GM18517 (cell line): Measurements from ENCODE around the gene RAB36.

Experiments used
- ATAC-seq: cut with Tn5 transposase; IDR thresholded peaks from one replicate; pipeline ENCODE4 v1.9.1; 2021; ENCODE audit warnings: mild to moderate bottlenecking, moderate library complexity; ENCODE audit not compliant: unreplicated experiment

RAB36 gene

DNA sequence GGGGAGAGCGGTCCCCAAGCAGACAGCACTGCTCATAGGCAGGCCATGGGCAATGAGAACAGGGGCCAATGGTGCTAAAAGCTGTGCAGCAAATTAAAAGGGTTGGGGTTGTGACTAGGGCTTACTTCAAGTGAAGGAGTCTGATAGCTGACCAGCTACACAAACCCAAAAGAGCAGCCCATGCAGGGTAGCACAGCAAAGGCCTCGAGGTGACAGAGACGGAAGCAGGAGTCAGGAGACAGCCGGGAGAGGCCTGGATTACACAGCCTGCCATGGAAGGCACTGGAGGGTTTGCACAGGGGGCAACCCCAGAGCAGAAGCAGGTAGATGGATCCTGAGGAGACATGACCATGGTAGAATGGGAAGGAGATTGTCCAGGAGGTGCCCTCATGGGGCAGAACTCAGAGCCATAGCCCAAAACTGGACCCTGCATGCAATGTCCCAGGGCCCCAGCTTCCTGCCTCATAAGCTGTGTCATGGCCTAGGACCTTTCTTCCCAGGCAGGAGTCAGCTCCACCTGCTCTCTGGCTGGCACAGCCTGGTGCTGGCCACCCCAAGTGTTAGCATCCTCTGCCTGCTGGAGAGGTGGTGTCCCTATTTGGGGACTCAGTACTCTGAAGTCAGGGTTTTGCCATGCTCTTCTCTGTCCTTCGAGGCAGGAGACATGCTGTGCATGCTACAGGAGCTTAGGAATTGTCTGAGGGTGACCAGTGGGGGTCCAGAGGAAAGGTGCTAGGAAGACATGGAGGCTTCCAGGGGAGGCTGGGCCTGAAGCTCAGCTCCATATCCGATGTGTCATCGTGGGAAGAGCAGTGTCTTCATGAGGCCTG is 36.8 kb upstream of the RAB36 start:
- no peak for ATAC-seq

DNA sequence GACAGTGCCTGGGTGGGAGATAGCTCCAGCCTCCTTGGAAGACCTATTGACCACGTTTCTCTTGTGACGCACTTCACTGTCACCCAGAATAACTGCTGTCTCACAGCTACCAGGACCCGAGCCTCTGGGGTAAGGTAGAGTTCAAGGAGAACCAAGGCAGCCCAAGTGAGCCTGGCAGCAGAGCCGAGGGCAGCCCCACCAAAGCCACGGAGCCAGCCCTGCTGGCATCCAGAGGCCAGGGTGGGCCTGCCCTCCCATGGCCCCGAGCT is 36.3 kb upstream of the RAB36 start:
- no peak for ATAC-seq

DNA sequence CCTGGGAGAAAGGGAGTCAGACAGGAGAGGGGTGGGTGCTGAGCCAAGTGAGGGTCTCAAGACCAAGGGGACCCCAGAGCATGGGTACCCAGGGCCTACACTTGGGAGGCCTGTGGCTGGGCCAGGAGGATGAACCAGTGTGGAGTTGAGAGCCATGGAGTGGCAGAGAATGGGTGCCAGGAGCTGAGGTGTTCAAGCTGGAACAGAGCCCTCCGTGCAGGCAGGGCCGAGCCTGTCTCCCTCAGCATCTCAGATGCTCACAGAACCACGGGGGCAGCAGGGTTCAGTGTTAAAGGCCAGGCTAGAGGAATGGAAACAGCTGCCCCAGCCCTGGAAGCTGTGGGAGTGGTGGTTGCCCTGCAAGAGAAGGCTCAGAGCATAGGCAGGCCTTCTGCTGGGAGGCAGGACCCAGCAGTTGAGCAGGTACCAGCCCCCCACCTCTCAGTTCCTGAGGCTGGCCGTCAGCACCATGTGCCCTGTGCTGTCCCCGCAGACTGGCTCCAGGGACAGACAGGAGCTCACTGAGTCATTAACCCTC is 35.8 kb upstream of the RAB36 start:
- no peak for ATAC-seq

DNA sequence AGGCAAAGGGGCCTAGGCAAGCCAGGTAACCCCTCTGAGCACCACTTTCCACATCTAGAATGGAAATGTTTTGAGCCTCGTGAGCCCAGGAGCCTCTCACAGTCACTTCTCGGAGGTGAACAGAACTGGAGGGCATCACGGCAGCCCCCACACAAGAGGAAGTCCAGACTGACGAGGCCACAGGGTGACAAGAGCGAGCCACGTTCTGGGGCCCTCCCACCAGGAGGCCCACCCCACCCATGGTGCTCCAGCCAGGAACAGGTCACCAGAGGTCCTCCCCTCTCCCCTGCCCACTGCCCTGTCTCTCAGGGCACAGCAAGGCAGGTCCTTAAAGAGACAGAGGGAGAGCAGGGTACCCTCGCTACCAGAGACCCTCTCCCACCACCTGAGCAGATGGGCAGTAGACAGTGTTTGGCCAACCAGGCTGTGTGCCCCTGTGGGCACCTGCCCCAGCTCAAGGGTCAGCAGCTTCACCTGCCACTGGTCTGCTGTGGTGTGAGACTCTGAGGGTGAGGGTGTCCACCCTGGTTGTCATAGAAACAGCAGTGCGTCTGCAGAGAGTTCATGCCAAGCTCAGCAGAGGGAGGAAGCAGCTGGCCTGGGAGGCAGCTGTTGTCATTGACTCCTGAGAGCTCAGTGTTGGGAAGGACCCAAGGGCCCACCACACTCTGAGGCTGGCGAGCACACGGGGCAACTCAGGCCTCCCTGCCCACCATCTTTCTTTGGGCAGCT is 34.9 kb upstream of the RAB36 start:
- no peak for ATAC-seq

DNA sequence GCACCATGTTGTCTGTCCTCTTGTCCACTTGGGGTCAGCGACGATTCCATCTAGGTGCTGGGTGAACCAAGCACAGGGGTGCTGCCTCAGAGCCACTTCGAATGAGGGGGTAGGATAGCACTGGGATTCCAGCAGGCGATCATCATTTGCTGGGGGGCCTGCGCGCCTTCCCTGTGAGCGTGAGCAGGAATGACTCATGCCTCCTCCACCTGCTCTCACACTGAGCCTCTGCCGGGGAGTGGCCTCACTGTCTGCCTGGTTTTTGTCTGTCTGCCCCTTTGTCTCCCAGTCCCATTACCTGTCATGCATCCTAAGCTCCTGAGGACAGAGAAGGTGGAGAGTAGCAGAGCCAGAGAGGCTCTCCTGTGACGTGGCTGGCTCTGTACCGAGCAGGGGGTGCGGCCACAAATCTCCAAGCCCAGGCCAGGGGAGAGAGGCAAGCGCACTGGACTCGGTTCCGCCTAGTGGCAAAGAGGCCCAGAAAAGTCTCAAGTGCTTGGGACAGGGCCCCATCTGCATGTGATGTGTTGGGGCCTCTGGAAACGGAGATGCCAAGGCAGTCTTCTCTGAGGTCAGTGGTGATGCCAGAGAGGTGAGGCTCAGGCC is 34.3 kb upstream of the RAB36 start:
- no peak for ATAC-seq

DNA sequence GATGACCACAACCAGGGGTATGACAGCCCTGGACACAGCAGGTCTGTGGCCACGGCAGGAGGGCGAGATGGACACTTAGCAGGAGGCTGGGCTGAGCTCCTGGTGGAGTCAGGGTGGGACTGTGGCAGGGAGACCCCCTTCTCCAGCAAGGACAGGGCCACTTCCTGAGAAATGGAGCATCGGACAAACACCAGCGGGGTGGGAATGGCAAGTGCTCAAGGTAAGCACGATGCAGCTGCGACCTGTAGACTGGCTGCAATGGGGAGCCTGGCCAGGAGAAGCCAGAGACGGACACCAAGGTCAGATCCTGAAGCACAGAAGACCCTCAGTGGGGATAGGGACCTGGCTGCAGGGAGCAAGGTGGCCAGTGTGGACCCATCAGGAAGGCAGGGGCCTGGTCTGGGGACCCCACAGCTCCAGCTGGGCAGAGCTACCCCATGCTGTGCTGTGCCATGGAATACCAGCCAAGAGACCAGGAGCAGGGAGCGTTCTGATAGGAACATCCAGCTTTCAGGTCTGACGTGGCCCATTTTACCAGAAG is 32.7 kb upstream of the RAB36 start:
- no peak for ATAC-seq

DNA sequence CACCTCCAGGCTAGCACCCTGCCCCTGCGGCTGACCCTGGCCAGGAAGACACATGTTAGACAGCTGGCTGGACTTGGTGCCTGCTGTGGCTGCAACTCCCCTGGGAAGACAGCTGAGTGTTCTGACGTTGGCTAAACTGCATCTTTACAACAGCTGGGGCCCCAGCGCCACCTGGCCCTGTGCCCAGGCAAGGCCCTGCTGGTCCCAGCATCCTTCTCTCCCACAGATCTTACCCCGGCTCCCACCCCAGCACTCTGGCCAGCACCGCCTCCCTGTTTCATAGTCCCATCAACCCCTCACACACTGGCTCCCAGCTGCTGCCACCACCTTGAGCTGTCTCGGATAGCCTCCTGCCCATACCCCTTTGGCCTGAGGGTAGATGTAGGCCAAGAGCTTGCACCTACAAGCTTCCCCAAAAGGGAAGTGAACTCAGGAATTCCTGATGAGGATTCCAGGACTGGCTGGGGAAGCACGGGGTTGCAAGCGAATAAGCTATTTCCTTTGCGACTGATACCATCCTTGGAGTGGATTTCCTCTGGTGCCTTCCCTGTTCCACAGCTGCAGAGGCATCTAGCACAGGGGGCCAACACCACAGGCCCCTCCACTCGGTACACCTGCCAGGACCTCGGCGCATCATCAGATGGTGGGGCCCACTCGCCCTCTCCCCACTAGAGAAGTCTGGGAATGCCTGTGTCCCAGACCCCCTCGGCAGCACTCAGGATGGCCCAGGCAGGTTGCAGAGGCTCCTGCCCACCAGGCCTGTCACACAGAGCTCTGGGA is 32.0 kb upstream of the RAB36 start:
- no peak for ATAC-seq

DNA sequence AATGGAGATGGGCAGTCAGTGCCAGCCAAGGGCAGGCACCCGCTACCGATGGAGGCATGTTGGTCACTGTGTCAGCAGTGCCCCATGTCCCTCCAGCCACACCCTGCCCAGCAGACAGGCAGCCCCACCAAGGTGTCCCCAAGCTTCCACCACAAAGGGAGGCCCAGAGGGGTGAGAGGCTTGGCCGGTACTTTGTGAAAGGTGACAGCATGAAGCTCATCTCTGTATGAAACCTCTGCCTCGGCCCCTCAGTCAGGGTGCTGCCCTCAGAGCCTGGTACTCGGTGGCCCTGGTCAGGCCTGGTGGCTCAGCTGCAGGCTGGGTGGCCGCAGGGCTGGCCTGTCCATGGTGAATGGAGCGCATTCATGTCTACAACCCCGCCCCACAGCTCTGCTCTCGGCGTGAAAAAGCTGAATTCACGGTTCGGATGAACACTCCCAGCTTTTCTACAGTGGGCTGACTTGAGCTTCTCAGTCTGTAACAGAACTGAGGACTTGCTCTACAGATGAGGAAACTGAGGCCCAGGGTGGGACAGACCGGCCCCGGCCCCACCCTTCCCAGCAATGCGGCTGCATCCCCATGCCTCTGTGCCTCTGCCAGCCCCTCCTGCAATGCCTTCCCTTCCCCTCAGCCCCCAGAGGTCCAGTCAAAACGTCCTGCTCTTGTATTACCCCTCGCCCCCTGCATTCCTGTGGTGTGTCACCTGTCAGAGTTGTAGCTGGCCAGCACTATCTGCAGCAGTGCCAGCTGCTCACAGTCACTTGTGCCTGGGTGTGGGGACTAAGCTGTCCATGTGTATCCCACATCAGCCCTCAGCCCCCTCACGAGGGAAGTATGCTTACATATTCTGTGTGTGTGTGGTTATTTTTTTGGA is 31.2 kb upstream of the RAB36 start:
- ATAC-seq, result no peak

DNA sequence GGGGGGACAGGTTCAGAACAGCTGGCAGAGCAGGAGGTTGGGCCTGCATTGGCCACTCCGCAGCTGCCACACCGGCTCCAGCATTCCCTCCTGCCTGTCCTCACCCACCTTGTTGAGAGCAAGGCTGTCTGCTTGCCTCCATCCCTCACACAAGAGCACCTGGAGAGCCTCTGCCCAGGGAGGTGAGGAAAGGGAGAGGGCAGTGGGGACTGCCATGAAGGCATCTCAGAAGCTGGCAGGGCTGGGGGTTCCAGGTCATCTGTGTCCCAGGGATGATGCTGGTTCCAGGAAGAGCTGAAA is 30.6 kb upstream of the RAB36 start:
- ATAC-seq, result no peak

DNA sequence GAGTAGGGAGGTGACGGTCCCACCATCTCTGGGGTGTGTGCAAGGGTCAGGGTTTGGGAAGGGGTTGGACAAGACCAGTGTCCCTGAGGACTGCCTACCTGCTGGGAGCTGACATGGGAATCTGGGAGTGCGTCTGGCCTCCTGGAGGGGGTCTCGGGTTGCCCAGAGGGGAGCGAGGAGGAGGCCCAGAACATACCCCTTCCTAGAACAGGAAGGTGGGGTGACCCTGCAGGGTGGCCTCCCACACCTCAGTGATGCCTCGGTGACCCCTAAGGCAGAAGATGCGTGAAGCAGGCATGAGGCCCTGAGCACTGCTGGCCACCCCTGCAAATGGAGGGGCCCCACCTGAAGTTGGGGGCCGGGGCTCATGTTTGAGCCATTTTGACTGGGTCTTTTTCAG is 29.9 kb upstream of the RAB36 start:
- ATAC-seq, result no peak

DNA sequence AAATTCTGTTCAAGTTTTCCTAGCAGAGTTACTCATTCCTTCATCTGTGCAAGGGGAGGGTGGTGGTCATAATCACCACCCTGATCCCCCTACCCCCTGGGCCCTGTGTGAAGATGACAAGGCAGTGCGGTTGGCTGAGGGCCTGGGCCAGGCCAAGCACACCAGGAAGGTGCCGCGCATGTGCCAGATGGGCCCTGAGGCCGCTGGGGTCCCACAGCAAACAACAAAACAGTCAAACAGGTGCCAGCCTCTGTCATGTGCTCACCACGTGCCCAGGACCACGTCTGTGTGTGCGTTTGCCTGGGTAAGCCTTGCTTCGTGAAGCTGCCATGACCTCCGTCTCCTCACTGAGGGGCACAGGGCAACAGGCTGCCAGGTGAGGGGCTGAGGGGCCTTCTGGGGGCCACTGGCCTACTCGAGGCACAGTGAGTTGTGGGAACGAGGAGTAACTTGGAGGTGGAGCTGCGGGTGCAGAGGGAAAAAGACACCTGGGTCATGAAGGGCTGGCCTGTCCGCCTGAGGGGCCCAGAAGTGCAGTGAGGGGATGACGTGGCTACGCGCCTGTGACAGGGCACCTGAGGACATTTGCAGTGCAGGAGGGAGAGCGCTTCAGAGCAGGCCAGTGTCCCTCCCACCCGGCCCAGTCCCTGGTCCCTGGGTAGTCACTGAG is 29.3 kb upstream of the RAB36 start:
- no peak for ATAC-seq

DNA sequence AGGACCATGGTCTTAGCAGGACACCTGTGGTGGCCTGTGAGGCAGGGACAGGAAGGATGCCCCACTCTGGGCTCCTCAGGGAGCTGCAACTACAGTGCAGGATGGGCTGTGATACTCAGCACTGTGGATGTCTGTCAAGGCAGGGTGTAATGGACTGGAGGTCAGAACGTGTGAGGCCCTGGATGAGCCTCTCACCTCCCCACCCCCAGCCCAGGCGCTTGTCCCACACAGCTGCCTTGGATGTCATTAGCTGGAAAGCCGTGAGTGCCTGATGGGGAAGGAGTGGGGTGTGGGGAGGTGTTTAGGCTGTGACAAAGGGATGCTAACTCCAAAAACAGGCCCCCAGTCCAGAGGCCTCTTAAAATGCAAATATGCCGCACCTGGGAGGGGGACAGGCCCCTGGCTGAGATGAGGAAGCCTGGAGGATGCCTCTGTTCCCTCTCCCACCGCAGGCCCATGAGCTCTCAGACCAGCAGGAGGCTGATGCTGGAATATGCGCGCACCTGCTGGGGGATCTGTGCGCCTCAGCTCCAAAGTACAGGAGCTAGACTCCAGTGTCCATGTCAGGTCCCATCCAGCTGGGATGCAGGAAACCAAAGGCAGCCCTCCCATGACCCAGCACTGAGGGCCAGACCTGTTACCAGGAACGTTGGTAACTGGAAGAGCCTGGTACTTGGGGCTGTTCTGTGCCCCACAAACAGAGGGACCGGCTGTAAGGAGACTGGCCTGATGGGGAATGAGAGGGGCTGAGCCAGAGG is 28.6 kb upstream of the RAB36 start:
- no peak for ATAC-seq

DNA sequence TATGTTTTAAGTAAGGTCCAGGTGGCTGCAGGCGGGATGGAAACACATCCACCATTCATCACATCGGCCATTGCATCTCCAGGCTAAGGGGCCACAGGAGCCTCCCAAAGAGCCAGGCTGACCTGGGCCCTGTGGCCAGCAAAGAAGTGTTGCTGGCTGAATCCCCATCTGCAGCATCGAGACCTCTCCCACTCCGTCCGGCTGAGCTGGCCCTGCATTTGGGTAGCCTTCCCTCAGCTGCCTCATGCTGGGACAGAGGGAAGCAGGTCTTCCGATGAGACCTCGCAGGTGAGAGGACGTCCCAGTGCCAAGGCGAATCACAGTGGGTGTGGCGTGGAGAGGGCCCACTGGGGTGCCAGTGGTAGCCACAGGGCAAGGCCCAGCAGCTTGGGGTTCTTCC is 28.0 kb upstream of the RAB36 start:
- ATAC-seq, result no peak

DNA sequence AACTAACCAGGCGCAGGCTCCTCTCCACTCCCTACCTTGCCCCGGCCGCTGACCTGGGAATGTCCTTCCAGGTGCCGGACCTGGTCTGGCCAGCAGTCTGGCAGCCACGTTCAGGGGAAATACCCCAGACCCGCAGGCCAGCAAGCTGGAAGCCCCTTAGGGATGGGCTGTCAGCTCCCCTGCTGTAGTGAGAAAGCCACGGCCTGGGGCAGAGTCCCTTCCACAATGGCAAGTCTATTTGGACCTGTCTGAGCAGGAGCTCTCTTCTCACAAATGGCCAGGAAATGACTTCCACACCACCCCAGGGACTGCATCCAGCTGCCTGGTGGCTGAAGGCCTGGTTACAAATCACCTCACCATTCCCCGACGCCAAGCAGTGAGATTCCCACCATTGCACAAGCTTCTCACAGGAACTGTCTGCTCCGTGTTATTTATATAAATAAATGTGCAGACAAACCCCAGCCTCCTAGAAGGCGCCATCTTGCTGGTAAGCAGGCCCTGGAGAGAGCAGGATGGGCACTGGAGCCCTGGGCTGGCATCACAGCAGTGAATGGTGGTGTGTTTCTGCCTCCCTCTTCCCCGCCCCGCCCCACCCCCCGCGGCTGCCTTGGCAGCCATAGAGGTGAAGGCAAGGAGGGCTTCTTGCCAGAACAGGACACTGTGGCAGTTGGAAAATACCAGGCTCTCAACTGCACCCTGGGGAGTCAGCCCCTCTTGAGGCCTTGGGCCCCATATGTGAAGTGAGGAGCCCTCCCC is 27.2 kb upstream of the RAB36 start:
- no peak for ATAC-seq

DNA sequence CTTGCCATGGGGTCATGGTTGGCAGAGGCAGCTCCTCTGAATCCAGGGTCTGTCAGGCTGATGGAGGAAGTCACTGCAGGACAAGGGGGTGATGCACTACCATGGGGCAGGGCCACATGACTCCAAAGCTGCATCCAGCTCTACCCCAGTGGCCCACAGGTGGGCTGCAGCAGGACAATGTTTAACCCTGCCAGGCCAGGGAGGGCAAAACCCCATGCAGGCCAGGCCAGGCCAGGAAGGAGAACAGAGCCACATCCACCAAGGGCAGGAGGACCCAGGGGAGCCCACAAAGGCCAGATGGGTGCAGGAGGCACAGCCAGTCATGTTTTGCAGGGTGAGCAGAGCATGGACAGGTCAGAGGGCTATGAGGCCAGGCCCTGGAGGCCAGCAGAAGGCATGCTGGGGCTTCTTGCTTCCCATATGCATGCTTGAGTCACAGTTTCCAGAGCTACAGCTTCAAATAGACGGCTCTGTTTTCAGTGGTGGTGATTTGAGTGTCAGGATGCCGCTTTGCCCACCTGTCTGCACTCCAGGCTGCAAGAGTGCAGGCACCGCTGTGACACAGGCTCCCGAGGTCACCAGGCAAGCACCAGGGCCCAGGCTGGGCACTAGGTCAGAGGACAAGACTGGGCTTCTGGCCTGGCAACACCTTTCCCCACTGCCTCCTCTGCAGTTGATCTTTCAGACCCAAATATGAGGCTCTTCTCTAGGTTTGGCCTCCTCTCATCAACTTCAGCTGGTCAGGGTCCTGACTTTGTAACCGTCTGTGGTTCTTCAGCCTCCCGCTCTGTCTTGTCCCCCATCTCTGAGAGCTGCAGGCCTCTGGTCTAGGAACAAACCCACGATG is 26.4 kb upstream of the RAB36 start:
- ATAC-seq, result no peak

DNA sequence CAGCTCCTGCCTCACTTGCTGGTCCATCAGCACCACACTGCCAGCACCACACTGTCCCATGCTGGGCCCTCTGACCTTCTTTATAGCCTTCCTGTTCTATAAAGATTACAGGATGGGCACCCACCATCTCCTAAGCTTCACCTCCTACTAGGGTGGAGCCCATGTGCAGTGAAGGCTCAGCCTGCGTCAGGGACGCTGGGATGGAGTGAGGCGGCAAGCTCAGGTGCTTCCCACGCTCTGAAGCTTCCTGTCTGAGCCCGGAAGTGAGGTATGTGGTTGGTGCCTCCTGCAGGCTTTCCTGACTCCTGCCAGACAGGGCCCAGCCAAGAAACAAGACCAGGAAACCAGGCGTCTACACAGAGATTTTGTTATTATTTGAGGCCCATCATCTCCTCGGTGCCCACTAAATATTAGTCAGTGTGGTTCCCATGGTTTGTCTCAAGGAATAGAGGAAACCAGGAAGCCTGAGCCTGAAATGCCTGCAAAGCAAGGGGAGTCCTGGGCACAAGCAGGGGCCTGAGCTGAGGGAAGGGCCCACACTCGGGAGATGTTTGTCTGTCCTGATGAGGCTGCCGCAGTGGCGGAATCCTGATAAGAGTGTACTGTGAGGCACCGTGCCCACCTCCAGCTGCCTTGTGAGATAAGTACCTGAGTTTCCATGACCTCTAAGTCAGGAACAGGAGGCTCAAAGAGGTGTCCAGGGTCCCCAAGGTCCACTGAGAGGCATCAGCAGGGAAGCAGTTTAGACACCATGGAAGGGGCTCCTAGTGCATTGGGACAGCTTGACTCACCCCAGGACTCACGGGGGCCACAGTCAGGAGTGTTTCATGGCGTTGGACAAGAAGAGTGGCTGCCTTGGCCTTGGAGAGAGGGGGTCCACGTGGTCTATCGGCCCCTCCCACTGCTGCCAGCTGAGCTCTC is 25.5 kb upstream of the RAB36 start:
- ATAC-seq, result no peak
